ENCODE measurements around the gene ULBP2.
"Not testable (repeated sequence)": the region's sequence is repeated elsewhere in the genome, so short reads cannot be mapped to it uniquely, and the experiment has no call there.

Gene ULBP2

DNA sequence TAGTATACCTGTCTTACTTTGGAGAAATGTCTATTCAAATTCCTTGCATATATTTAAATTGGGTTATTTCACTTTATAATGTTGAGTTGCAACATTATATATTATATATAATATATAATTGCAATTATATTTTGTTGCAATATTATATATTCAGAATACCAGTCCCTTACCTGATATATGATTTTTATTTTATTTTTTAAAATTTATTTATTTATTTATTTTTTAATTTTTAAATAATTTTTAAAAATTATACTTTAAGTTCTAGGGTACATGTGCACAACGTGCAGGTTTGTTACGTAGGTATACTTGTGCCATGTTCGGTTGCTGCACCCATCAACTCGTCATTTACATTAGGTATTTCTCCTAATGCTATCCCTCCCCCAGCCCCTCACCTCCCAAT is 14.8 kb upstream of the ULBP2 start:
- not testable (repeated sequence) for DNase-seq

DNA sequence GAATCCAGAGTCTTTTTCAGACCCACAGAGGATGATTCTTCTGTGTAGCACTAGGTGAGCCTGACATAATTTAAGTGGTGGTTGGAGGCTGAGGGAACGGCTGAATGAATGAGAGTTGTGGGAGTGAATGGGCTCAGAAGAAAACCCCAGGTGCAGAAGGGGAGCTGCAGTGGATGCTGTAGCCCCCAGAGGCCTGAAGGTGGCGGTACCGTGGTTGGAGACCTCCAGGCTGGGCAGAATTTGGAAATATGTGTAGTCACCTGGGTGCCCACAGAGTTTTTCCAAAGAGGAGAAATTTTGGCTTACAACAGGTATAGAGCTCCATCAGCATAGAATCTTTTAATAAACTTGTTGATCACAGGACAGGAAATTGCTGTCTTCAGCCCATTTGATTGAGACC is 12.4 kb upstream of the ULBP2 start:
- no peak for DNase-seq

DNA sequence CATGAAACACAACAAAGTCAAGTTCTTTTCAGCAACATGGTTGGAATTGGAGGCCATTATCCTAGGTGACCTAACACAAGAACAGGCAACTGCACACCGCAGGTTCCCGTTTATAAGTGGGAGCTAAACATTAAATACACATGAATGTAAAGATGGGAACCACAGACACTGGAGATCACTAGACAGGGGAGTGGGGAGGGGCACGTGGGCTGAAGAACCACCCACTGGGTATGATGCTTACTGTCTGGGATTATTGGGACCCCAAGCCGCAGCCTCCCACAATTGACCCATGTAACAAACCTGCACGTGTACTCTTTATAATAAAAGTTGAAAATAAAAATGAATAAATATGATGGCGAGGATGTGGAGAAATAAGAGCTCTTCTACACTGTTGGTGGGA is 10.3 kb upstream of the ULBP2 start:
- DNase-seq, result no peak

DNA sequence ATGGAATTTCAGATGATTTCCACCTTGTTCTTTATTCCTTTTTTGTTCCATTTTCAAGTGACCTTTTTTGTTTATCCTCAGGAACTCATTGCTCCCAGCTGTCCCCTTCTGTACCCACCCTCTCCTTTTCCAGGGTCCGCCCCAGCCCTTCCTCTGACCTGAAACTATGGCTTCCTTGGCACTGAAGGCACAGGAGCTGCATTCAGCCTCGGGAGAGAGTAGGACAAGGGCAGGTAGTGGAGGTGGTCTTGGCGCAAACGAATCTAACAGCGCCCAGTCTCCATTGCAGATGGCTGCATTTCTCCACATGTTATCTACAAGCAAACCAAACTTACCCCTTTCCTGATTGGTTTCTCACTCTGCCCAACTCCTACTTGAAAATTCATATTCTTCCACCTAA is 8.8 kb upstream of the ULBP2 start:
- no peak for DNase-seq

DNA sequence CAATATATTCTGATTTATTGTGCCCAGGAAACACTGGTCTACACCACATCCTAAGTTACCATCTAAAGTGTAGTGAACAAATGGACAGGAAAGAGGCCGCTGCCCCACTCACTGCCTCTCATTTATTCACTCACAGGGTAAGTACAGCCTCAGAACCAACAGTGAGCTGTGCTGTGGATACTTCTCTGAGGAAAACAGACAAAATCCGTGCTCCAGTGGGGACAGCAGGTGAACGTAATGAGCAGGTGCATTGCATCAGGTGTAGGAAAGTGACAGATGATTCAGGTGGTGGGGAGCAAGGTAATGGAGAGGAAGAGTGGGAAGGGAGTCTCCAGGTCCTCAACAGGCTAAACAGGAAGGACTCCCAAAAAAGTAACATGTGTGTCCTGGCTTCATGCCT is 8.4 kb upstream of the ULBP2 start:
- DNase-seq, result no peak

DNA sequence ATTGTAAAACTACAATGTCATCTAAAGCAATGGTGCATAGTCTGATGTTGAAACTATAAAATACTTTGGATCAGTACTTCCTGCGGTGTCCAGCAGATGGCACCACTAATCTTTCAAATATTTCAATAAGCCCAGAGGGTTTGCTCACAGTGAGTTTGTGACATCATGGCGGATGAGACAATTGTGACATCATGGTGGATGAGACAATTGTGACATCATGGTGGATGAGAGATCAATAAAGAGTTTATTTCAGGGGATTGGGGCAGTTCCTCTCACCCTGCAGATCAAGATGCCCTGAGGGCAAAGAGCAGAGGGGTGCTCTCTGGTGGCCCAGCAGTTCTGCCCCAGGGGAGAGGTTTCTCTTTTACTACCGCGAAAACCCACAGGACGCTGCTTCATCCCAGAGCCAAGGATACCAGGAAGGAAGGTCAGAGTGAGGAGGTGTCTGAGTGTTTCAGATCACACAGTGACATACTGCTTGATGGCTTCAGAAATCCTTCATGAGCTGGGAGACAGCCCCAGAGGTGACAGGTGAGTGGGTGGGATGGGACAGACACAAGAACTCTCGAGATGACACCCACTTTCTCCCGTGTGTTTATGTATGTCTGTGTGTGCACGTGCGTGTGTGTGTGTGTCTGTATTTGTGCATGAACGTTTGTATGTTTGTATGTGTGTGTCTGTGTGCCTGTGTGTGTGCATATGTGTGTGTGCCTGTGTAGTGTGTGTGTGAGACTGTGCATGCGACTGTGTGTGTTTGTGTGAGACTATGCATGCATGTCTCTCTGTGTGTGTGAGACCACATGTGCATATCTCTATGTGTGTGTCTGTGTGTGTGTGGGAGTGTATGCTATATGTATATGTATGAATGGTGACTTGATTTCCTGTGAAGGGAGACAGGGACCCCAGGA is 7.3 kb upstream of the ULBP2 start:
- DNase-seq, result peak; percentile 79

DNA sequence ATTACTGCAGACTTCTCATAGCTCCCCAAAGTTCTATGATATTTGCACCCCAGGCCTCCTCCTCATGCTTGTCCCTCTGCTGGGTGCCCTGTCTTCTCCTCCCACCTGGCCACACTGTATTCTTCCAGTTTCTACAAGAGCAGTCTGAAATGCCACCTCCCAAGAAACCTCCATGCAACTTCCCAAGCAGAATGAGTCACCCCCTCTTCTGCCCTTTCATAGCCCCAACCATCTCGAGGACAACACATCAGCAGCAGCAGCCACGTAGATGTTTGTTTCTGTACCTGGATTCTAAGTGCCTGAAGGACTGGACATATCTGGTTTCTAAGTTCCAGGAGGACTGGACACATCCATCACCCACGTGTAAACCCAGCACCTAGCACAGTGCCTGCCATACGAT is 6.6 kb upstream of the ULBP2 start:
- no peak for DNase-seq

DNA sequence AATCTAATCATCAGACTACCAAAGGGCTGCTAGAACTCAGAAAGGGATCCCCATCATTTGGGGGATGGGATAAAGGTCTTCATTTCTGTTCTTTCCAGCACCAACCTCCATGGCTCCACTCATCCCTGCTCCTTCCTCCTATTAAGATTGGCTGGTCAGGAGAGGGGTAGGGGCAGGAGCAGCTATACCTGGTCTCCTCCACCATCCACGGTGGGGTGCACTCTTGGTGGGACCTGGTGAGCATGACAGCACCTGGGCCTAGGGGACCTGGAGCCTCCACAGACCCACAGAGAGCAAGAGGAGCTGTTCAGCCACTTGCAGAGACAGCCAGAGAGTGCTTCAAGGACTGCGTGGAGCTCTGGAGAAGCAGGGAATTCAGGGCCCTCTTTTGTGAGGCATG is 6.1 kb upstream of the ULBP2 start:
- DNase-seq, result no peak

DNA sequence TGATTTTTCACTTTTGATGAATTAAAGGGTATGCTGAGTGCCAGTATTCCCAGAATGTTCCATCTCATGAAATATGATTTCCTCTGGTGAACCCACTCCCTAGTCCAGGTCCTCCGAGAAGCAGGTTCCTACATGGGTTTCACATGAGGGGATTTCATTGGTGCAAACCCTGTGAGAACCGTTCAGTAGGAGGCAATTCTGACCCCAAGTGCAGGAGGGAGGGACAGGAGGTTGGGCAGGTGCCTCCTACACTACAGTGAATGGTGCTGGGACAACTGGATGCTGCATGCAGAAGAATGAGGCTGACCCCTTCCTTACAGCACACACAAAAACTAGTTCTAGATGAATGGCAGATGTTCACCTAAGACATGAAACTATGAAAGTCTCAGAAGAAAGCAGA is 5.1 kb upstream of the ULBP2 start:
- no peak for DNase-seq

DNA sequence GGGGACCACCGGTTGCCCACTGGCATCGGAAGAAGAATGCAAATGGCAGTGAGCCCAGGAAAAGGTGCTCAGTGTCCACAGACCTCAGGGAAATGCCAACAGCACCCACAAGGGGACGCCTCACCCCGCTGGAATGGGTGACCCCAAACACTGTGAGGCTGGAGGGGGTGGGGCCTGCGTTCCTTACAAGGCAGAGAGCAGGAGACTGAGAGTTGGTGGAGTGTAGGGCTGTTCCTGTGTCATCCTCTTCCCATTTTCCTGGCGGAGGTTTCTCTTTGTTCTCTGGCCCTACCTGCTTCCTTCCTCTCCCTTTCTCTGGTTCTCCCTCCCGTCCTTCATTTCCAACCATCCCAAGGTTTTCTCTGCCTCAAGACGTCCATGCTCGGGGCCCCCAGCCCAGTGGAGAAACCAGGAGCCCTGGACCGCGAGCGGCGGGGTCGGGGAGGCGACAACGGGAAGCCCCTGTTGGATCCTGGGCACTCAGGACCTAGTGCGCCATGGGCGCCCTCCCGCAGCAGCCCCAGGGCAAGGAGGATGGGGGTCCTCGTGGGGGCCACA is 3.7 kb upstream of the ULBP2 start:
- DNase-seq, result not testable (repeated sequence)

DNA sequence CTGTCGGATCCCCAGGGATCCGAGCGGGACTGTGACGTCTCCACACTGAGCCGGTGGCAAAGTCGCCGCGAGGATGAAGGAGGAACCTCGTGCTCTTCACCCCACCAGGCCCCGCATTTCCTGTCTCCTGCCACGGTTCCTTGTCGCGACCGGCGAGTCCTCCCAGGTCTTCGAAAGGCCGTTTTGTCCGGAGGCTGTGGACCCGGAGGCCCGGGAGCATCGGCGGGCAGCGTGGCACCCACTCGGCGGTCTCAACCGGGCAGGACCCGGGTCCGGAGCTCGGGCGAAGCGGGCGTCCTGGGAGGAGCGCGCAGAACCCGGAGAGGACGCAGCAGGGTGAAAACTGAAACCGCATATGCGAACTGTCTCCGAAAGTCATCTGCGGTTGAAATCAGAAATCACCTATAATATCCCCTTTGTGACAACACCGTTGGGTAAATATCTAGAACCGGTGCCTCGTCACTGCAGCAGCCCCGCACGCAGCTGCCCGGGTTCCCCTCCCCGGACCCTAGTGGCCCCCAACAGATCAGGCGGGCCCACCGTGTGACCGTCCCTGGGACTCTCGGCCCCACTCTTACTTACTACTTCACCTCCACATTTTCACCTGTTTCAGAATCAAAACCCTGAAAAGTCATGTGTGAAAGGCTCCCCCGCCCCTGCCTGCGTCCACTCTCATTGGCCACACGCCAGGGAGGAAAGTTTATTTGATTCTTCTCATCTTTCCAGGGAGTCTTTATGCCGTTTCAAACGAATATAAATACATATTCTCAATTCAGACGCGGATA is 3.1 kb upstream of the ULBP2 start:
- DNase-seq, result no peak

DNA sequence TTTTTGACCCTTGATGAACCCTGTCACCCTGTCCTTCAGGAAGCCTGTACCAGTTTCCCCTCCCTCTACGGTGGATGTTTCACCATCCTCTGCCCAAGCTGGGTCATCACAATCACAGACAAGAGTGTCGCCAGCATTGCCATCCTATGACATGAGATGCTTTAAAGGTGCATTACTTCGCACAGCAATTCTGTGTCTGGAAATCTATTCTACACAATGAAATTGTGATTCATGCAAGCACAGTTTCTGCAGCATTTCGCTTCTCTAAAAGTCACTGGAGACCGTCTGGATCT is 2.5 kb upstream of the ULBP2 start:
- DNase-seq, result no peak

DNA sequence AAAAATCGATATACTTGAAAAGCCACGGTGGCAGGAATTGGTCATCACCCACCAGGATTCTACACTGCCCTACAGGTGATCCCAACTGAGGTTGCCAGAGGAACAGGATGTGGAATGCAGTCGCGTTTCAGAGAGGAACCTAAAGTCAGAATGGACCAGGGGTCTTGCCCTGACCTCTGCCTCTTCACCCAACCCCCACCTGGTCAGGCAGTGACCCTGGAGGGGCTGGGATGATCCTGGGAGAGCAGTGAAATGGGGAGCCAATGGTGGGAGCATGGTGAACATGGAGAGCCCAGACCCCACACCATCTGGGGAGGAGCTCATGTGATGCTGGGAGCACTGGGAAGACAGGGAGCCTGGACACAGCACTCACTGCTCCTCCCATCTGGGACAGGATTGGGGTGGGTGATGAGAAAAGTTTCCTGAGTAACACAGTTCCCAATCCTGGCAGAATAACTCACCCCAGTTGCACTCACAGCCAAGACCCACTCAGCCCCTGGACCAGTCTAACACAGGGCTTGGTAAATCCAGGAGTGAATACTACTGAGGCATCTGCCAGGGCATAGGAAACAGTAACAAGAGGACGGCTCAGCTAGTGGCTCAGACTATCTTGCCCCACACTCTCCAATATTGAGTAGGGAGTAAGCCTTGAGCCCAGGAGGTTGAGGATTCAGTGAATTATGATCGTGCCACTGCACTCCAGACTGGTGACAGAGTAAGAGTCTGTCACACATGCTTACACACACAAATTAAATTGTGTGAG is 1.7 kb upstream of the ULBP2 start:
- DNase-seq, result no peak

DNA sequence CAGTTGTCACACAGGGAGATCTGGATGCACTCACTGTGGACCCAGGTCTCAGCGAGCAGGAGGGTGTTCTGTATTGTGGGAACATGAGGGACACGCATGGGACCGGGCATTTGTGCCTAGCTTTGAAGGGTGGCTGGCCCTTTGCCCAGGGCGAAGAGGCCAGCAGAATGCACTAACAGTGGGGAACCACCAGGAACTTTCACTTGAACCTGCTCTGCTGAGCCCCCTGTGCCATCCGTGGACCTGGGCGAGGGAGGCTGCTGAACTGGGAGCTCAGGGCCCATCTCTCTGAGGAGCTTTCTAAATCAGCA is 1.2 kb upstream of the ULBP2 start:
- DNase-seq, result no peak

DNA sequence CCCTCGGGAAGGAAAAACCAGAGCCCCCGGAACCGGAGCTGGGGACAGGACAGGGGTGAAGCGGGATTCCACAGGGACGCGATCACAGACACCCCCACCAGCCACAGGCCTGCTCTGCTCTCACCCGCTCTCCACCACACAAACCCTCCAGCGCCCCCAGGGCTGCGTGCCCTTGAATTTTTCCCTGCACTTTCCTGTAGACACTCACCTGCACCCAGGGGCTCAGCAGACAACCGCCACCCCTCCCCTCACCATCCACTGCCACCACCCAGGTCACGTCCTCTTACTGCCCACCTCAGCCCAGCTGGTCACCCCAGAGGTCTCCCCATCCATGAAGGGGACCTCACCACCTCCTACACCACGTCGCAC is 631 bp downstream of the ULBP2 start:
- DNase-seq, result no peak

DNA sequence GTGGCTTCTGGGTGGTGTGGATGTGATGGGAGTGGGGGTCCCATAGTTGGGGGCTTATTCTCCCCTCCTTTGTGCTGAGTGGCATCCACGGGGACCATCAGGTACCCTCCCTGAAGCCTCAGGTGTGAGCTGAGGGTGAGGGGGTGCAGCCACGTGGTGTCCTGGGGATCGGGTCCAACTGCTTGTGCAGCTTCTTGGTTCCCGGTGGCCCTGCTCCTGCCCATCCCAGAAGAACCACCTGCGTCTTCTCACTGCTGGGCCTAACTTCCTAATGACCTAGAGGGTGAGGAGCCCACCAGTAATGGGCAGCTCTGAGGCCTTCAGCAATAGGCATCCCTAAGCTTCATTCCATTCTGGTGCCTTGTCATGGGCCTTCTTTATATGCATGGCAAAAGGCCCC is 1.5 kb downstream of the ULBP2 start:
- not testable (repeated sequence) for DNase-seq

DNA sequence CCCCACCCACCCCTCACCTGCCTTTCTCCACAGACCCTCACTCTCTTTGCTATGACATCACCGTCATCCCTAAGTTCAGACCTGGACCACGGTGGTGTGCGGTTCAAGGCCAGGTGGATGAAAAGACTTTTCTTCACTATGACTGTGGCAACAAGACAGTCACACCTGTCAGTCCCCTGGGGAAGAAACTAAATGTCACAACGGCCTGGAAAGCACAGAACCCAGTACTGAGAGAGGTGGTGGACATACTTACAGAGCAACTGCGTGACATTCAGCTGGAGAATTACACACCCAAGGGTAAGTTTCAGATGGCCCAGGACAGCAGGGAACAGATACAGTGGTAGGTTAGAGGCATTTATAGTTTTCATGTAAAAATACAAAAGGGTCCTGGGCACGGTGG is 3.5 kb downstream of the ULBP2 start:
- DNase-seq, result not testable (repeated sequence)

DNA sequence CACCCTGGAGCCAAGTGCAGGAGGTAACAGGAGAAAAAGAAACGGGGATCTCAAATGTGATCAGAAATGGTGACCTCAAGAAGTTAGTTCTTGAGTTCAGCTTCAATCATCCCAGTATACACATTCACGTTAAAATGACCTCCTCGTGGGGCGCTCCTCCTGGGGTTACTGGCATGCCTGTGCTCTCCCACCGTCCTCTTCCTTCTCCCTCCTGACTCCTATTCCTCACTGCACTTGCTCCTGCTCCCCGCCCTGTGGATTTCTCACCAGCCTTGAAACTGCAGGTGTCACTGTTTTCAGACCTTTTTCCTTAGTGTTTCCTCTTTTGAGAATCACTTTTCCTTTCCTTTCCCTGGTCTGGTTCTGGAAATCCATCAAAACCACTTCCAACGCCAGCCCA is 4.8 kb downstream of the ULBP2 start:
- DNase-seq, result not testable (repeated sequence)

DNA sequence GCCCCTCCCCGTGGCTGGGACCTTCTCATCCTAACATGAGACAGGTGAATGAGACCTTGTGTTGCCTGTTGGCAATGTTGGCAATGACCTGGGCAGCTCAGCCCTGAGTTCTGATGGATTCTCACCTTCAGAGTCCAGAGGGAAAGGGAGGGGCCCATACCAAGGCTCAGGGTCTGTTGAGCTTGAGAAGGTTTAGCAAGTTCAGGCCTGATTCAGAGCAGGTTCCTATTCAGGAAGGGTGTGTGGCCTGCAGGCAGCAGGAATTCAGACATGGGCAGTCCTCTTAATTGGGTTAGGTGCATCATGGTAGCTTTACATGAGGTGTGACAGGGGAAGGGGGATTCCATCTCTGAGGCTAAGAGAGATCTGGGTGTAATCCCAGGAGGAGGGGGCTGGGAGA is 5.7 kb downstream of the ULBP2 start:
- not testable (repeated sequence) for DNase-seq

DNA sequence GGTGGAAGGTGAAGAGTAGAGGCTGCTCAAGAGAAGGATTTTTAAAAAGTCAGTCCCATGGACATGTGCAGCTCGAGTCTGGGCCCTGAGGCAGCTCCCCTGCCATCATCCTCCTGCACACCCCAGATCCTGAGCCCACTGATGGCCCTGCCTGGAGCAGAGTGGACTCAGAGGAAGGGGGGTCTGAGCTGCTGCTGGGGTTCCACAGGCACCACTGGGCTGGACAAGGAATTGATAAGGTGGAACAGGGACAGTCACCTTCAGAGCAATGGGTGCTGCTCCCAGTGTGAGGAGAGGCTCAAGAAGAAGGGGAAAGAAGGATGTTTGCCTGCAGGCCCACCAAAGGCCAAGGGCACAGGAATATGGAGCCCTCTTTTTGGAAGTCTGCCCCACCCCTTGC is 6.2 kb downstream of the ULBP2 start:
- DNase-seq, result no peak

DNA sequence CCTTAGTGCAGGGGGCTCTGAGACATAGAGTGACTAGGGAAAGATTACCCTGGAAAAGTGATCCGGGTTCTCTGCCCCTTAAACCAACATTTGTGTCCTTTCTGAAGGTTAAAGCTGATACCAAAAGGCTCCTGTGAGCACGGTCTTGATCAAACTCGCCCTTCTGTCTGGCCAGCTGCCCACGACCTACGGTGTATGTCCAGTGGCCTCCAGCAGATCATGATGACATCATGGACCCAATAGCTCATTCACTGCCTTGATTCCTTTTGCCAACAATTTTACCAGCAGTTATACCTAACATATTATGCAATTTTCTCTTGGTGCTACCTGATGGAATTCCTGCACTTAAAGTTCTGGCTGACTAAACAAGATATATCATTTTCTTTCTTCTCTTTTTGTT is 6.8 kb downstream of the ULBP2 start:
- no peak for DNase-seq

DNA sequence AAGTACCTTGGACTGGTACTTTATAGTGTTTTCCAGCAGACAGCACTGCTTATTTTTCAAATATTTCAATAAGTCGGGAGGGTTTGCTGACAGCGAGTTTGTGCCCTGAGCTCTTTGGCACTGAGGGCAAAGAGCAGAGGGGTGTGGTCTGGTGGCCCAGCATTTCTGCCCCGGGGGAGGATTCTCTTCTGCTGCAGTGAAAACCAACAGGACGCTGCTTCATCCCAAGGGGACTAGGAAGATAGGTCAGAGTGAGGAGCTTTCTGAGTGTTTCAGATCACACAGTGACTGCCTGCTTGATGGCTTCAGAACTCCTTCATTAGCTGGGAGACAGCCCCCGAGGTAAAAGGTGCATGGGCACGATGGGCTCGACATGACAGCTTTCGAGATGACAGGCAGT is 8.6 kb downstream of the ULBP2 start:
- DNase-seq, result no peak

DNA sequence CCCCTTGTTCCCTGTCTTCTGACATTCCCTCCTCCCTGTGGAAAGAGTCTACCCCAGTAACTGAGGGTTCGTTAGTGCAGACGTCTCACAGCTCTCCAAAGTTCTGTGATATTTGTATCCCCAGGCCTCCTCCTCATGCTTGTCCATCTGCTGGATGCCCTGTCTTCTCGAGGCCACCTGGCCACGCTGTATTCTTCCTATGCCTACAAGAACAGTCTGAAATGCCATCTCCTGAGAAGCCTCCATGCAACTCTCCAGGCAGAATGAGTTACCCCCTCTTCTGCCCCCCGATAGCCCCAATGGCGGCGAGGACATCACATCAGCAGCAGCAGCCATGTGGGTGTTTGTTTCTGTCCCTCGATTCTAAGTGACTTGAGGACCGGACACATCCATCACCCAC is 9.3 kb downstream of the ULBP2 start:
- DNase-seq, result no peak
